Prostate gland (tissue), 2 donors: ENCODE results near the gene GRB10.

Experiments
- CTCF ChIP-seq, 4 experiments: fragments of 200-600 bp in 2 of 4; fragments of 450-650 bp in 2 of 4; sonication (generic) in 2 of 4; IDR thresholded peaks; 1 replicate in 3 of 4; 2 replicates in 1 of 4; pipeline ENCODE4 v1.5.1; 2016 to 2019; ENCODE audit warnings: antibody characterized with exemption in 4 of 4, mild to moderate bottlenecking in 2 of 4, moderate library complexity in 2 of 4
- POLR2A ChIP-seq: fragments of 450-650 bp; IDR thresholded peaks from one replicate; pipeline ENCODE4 v1.6.1; 2016; ENCODE audit warnings: antibody characterized with exemption, mild to moderate bottlenecking

GRCh38 chr7:50723173-50723572 lies 59.5 kb downstream of the GRB10 start:
- TF ChIP-seq CTCF (IDR thresholded peaks at IDR 0.05): no peak
- TF ChIP-seq POLR2A: no peak
